GM19023 (cell line): ENCODE data around the gene TEX28.
"Not testable (repeated sequence)": the region's sequence is repeated elsewhere in the genome, so short reads cannot be mapped to it uniquely, and the experiment has no call there.

Experiments
- ATAC-seq: cut with Tn5 transposase; IDR thresholded peaks from one replicate; pipeline ENCODE4 v1.9.1; 2021; ENCODE audit warnings: mild to moderate bottlenecking, moderate library complexity; ENCODE audit not compliant: unreplicated experiment

The TEX28 gene

GRCh38 chrX:154312116-154312515, 17.2 kb upstream of the TEX28 start:
- no peak for ATAC-seq

GRCh38 chrX:154310616-154311536, 16.0 kb upstream of the TEX28 start:
- no peak for ATAC-seq

GRCh38 chrX:154309041-154309775, 14.3 kb upstream of the TEX28 start:
- ATAC-seq = no peak

- no peak for ATAC-seq
Observed at GRCh38 chrX:154308108-154308946, 13.4 kb upstream of the TEX28 start.

GRCh38 chrX:154307202-154307601, 12.3 kb upstream of the TEX28 start:
- no peak for ATAC-seq

GRCh38 chrX:154305541-154306205, 10.7 kb upstream of the TEX28 start:
- ATAC-seq = no peak

GRCh38 chrX:154304846-154305245, 9.9 kb upstream of the TEX28 start:
- ATAC-seq = no peak

GRCh38 chrX:154303476-154303875, 8.6 kb upstream of the TEX28 start:
- no peak for ATAC-seq

GRCh38 chrX:154302998-154303397, 8.1 kb upstream of the TEX28 start:
- not testable (repeated sequence) for ATAC-seq

GRCh38 chrX:154300816-154301215, 5.9 kb upstream of the TEX28 start:
- no peak for ATAC-seq

- ATAC-seq = no peak
Observed at GRCh38 chrX:154298312-154298711, 3.4 kb upstream of the TEX28 start.

GRCh38 chrX:154296731-154297130, 1.8 kb upstream of the TEX28 start:
- ATAC-seq = no peak

- no peak for ATAC-seq
Observed at GRCh38 chrX:154295664-154296310, 863 bp upstream of the TEX28 start, which contains the start of gene TKTL1. Gene TKTL1 (plus strand): TSS chrX:154295795. CDS start chrX:154295860, 65 bp downstream.

- not testable (repeated sequence) for ATAC-seq
Observed at GRCh38 chrX:154286406-154286805, 8.5 kb downstream of the TEX28 start.

- peak; percentile 64 for ATAC-seq
Observed at GRCh38 chrX:154284489-154285338, 10.2 kb downstream of the TEX28 start.

GRCh38 chrX:154269245-154269644, 25.7 kb downstream of the TEX28 start:
- not testable (repeated sequence) for ATAC-seq

- not testable (repeated sequence) for ATAC-seq
Observed at GRCh38 chrX:154263072-154263471, 31.9 kb downstream of the TEX28 start.

- ATAC-seq = not testable (repeated sequence)
Observed at GRCh38 chrX:154258711-154259110, 36.2 kb downstream of the TEX28 start.

GRCh38 chrX:154257282-154257681, 37.6 kb downstream of the TEX28 start, which contains the start of gene OPN1MW3:
Gene OPN1MW3 (plus strand): TSS chrX:154257582. CDS start chrX:154257620, 38 bp downstream.
- ATAC-seq = not testable (repeated sequence)
